Heart left ventricle (tissue), 13 donors: Measurements from ENCODE around the gene TMEM91.

Experiments
- CTCF ChIP-seq, 12 donors: fragments of 200-600 bp; sonication (generic) in 4 of 12; IDR thresholded peaks; one replicate each; pipeline versions ENCODE4 v1.5.0 to v1.8.0; 2018 to 2022; ENCODE audit warnings: antibody characterized with exemption in 12 of 12, mild to moderate bottlenecking in 5 of 12
- POLR2A ChIP-seq, 2 donors: fragments of 450-650 bp; IDR thresholded peaks; one replicate each; pipeline ENCODE4 v1.6.1; 2017; ENCODE audit warnings: antibody characterized with exemption in 2 of 2, mild to moderate bottlenecking in 2 of 2, moderate library complexity in 2 of 2
- donor health status: ischemic (EF 13 %, LVEDD 7.1; RV severe dilation, severe dysfunction).
- donor health status: DM: no; HTN: yes; CAD: no.
- donor health status: DM: no; HTN: no; CAD: no.
- donor health status: ischemic (EF 25% LVEDD 6.9; RV normal size, moderate dysfunction).
- donor health status: ischemic (EF 25% LVEDD 5.7; RV mildly dilated, moderate dysfunction).
- donor health status: ischemic (EF 35%, LVEDD 5.7; RV mildly dilated, moderate dysfunction).
- donor health status: nonischemic (EF 11% LVEDD 7.7; RV severe dilation, severe dysfunction).
- donor health status: DM: yes; HTN: yes; CAD: no.
- donor health status: PGD.
- donor health status: ischemic (EF 29% LVEDD 5.4; RV normal size, mild dysfunction).
- donor health status: nonischemic (EF 23%, LVEDD 6.1; RV moderate dilation, normal function).

DNA sequence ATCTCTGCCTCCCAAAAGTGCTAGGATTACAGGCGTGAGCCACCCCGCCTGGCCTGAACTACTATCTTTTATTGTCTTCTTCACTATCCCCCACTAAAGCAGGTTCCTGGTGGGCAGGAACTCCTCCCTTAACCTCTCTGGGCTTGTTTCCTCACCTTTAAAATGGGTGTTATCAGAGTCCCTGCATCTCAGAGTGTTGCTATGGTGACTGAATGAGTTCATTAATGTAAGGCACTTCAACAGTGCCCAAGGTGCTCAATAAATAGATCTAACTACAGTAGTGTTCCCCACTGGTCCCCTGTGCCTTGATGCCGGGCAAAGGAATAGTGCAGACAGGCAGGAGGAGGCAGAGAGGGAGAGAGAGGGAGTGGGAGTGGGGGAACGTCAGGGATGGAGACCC lies 45.9 kb upstream of the TMEM91 start:
- TF ChIP-seq CTCF (IDR thresholded peaks at IDR 0.05), result no peak
- no peak for TF ChIP-seq POLR2A (IDR thresholded peaks at IDR 0.05)
